Hepatocyte (in vitro differentiated cells): ENCODE results near the gene VIPAS39. TPM values are rescaled to one million over a fixed set of nuclear protein-coding genes. Genes with fewer than 3 reads are reported as not detected.

Source experiments
- DNase-seq: peaks from one replicate; pipeline ENCODE4 v3.0.0-alpha.2; 2016; ENCODE audit warnings: low spot score
- H2AFZ ChIP-seq: fragments of 200-600 bp; sonication (generic); 2 replicates; pipeline ENCODE4 v1.6.0; 2016; ENCODE audit warnings: antibody characterized with exemption, mild to moderate bottlenecking
- H3K27ac ChIP-seq: fragments of 200-600 bp; sonication (generic); 2 replicates; pipeline ENCODE4 v1.5.1; 2016; ENCODE audit warnings: mild to moderate bottlenecking
- H3K27me3 ChIP-seq: fragments of 200-600 bp; sonication (generic); 2 replicates; pipeline ENCODE4 v1.6.1; 2016
- H3K36me3 ChIP-seq: fragments of 200-600 bp; sonication (generic); replicated peaks from 2 replicates; pipeline ENCODE4 v1.5.1; 2016; ENCODE audit warnings: low read depth; ENCODE audit not compliant: insufficient read depth
- H3K4me1 ChIP-seq: fragments of 200-600 bp; sonication (generic); 2 replicates; pipeline ENCODE4 v1.5.1; 2016; ENCODE audit warnings: mild to moderate bottlenecking, moderate library complexity; ENCODE audit not compliant: insufficient read depth
- H3K4me2 ChIP-seq: fragments of 200-600 bp; sonication (generic); 2 replicates; pipeline ENCODE4 v1.6.0; 2016
- H3K4me3 ChIP-seq: fragments of 200-600 bp; sonication (generic); 2 replicates; pipeline ENCODE4 v1.5.1; 2016; ENCODE audit warnings: mild to moderate bottlenecking
- H3K79me2 ChIP-seq: fragments of 200-600 bp; sonication (generic); 2 replicates; pipeline ENCODE4 v1.6.0; 2017; ENCODE audit warnings: mild to moderate bottlenecking
- H3K9me2 ChIP-seq: fragments of 200-600 bp; sonication (generic); replicated peaks from 2 replicates; pipeline ENCODE4 v1.6.0; 2017; ENCODE audit warnings: mild to moderate bottlenecking; ENCODE audit not compliant: insufficient read depth
- H3K9me3 ChIP-seq: fragments of 200-600 bp; sonication (generic); 2 replicates; pipeline ENCODE4 v1.5.1; 2016; ENCODE audit warnings: low read depth, mild to moderate bottlenecking
- H4K20me1 ChIP-seq: fragments of 200-600 bp; sonication (generic); 2 replicates; pipeline ENCODE4 v1.6.0; 2016; ENCODE audit warnings: mild to moderate bottlenecking; ENCODE audit not compliant: insufficient read depth, poor library complexity, severe bottlenecking
- CTCF ChIP-seq: fragments of 200-600 bp; sonication (generic); IDR thresholded peaks from 2 replicates; pipeline ENCODE4 v1.5.1; 2016; ENCODE audit warnings: antibody characterized with exemption, mild to moderate bottlenecking; ENCODE audit not compliant: poor library complexity
- EZH2 ChIP-seq: fragments of 200-600 bp; sonication (generic); IDR thresholded peaks from 2 replicates; pipeline ENCODE4 v1.6.1; 2016; ENCODE audit warnings: antibody characterized with exemption, mild to moderate bottlenecking, borderline replicate concordance
- EZH2phosphoT487 ChIP-seq: fragments of 200-600 bp; sonication (generic); IDR thresholded peaks from one replicate; pipeline ENCODE4 v1.6.1; 2018; ENCODE audit warnings: antibody characterized with exemption, mild to moderate bottlenecking, low read depth, moderate library complexity; ENCODE audit not compliant: unreplicated experiment, severe bottlenecking
- WGBS: methylation state at CpG from one replicate; pipeline ENCODE4 v1.1.6; 2016; ENCODE audit warnings: low lambda C conversion rate; ENCODE audit errors: missing lambda C conversion rate; 5-methylcytosine and 5-hydroxymethylcytosine counted together
- polyA plus RNA-seq: library from polyadenylated mRNA; unstranded; fragments of >200 nt; fragmentation: Nextera tagmentation; extraction: Ambion mirVana; gene quantifications from 2 replicates; pipeline ENCODE4 v1.2.1, GENCODE V29; 2016
- total RNA-seq: library from RNA; depleted of rRNA; stranded (reverse); fragments of >200 nt; gene quantifications from 2 replicates; pipeline ENCODE4 v1.2.3, GENCODE V29; 2014

Gene VIPAS39
- total and polyA plus RNA-seq, 2 experiments from 2014 or later, result 11.7 to 29.2 TPM

GRCh38 chr14:77482422-77482821 is 25.0 kb upstream of the VIPAS39 start:
- TF ChIP-seq EZH2 (no peak), EZH2phosphoT487 (no peak), CTCF (no peak)
- Histone ChIP-seq H3K27ac (no peak overlapping the region), H4K20me1 (no peaks in the 10 kb centered on the region), H3K9me3 (no peaks in the 10 kb centered on the region), H3K9me2 (no peaks in the 10 kb centered on the region), H2AFZ (no peak overlapping the region), H3K4me2 (no peak overlapping the region), H3K4me3 (no peak overlapping the region), H3K79me2 (no peaks in the 10 kb centered on the region), H3K36me3 (no peaks in the 10 kb centered on the region), H3K4me1 (no peaks in the 10 kb centered on the region), H3K27me3 (no peaks in the 10 kb centered on the region)
- DNase-seq, result no peak
- 83% methylated on average over 8 of the region's 8 CpGs for WGBS

- Histone ChIP-seq H2AFZ (no peak overlapping the region), H3K4me2 (no peak overlapping the region), H3K27me3 (no peaks in the 10 kb centered on the region), H3K27ac (no peak overlapping the region), H3K36me3 (no peaks in the 10 kb centered on the region), H3K4me3 (no peak overlapping the region), H3K4me1 (no peaks in the 10 kb centered on the region), H3K9me2 (no peaks in the 10 kb centered on the region), H3K9me3 (no peaks in the 10 kb centered on the region), H3K79me2 (no peaks in the 10 kb centered on the region), H4K20me1 (no peaks in the 10 kb centered on the region)
- no peak for TF ChIP-seq CTCF
- TF ChIP-seq EZH2, result no peak
- no peak for TF ChIP-seq EZH2phosphoT487
- 76% methylated on average over 1 of the region's 1 CpG for WGBS
- DNase-seq, result no peak
Observed at GRCh38 chr14:77478796-77479195, 21.4 kb upstream of the VIPAS39 start.

GRCh38 chr14:77478029-77478428 is 20.6 kb upstream of the VIPAS39 start:
- WGBS, result 96% methylated on average over 5 of the region's 5 CpGs
- no peaks in the 10 kb centered on the region for H3K4me1 ChIP-seq

More at GRCh38 chr14:77478029-77478428, 20.6 kb upstream of the VIPAS39 start:
- DNase-seq, result no peak
- TF ChIP-seq EZH2phosphoT487, result no peak
- no peak for TF ChIP-seq CTCF
- TF ChIP-seq EZH2, result no peak
- no peaks in the 10 kb centered on the region for H3K9me2 ChIP-seq
- no peaks in the 10 kb centered on the region for H3K9me3 ChIP-seq
- no peaks in the 10 kb centered on the region for H3K36me3 ChIP-seq
- no peak overlapping the region for H3K4me2 ChIP-seq
- no peak overlapping the region for H3K27ac ChIP-seq
- H3K79me2 ChIP-seq, result no peaks in the 10 kb centered on the region
- no peaks in the 10 kb centered on the region for H3K27me3 ChIP-seq
- H2AFZ ChIP-seq, result no peak overlapping the region
- H4K20me1 ChIP-seq, result no peaks in the 10 kb centered on the region
- H3K4me3 ChIP-seq, result no peak overlapping the region
